H9 (cell line): ENCODE results near the gene DMWD. TPM values are rescaled to one million over a fixed set of nuclear protein-coding genes. Genes with fewer than 3 reads are reported as not detected.

Experiments used
- DNase-seq: peaks from one replicate; pipeline ENCODE4 v3.0.0-alpha.2; 2017
- H2AFZ ChIP-seq: one replicate; pipeline ENCODE4 v1.6.1; 2013; ENCODE audit warnings: mild to moderate bottlenecking, low read length, control low read depth, moderate library complexity
- H2AK5ac ChIP-seq: 2 replicates; pipeline ENCODE4 v1.6.1; 2013; ENCODE audit warnings: low read length, control low read depth, mixed read lengths; ENCODE audit not compliant: insufficient read length
- H2BK120ac ChIP-seq: one replicate; pipeline ENCODE4 v1.6.1; 2013; ENCODE audit warnings: low read depth, mild to moderate bottlenecking, low read length, control low read depth, inconsistent platforms; ENCODE audit not compliant: poor library complexity, severe bottlenecking
- H2BK12ac ChIP-seq: 2 replicates; pipeline ENCODE4 v1.6.1; 2013; ENCODE audit warnings: low read length, control low read depth, mixed read lengths, low read depth; ENCODE audit not compliant: insufficient read length
- H2BK15ac ChIP-seq: 2 replicates; pipeline ENCODE4 v1.6.1; 2013; ENCODE audit warnings: low read depth, low read length, control low read depth
- H2BK20ac ChIP-seq: one replicate; pipeline ENCODE4 v1.6.1; 2013; ENCODE audit warnings: low read depth, mild to moderate bottlenecking, low read length, control low read depth, inconsistent platforms; ENCODE audit not compliant: poor library complexity, severe bottlenecking
- H2BK5ac ChIP-seq: 2 replicates; pipeline ENCODE4 v1.6.1; 2013; ENCODE audit warnings: low read length, control low read depth, mixed read lengths; ENCODE audit not compliant: insufficient read length
- H3K14ac ChIP-seq: 2 replicates; pipeline ENCODE4 v1.6.1; 2013; ENCODE audit warnings: low read length, control low read depth; ENCODE audit not compliant: insufficient read depth
- H3K18ac ChIP-seq: 2 replicates; pipeline ENCODE4 v1.6.1; 2013; ENCODE audit warnings: low read depth, mild to moderate bottlenecking, mixed read lengths, low read length, control low read depth; ENCODE audit not compliant: insufficient read length
- H3K23ac ChIP-seq: 2 replicates; pipeline ENCODE4 v1.6.1; 2013; ENCODE audit warnings: low read length, control low read depth, mixed read lengths, low read depth; ENCODE audit not compliant: insufficient read length
- H3K23me2 ChIP-seq: 2 replicates; pipeline ENCODE4 v1.6.1; 2013; ENCODE audit warnings: low read depth, mild to moderate bottlenecking, mixed read lengths, low read length, control low read depth; ENCODE audit not compliant: insufficient read length, poor library complexity, severe bottlenecking
- H3K27ac ChIP-seq: 2 replicates; pipeline ENCODE4 v1.5.1; 2013; ENCODE audit warnings: low read length, control low read depth, mixed read lengths, low read depth; ENCODE audit not compliant: insufficient read length
- H3K27me3 ChIP-seq: 2 replicates; pipeline ENCODE4 v1.6.1; 2013; ENCODE audit warnings: low read length, control low read depth, inconsistent platforms; ENCODE audit not compliant: insufficient read depth
- H3K4ac ChIP-seq: 2 replicates; pipeline ENCODE4 v1.6.1; 2013; ENCODE audit warnings: low read depth, mild to moderate bottlenecking, control low read depth, inconsistent platforms, low read length, moderate library complexity
- H3K4me1 ChIP-seq: 2 replicates; pipeline ENCODE4 v1.6.1; 2013; ENCODE audit warnings: low read length, control low read depth, inconsistent platforms; ENCODE audit not compliant: insufficient read depth
- H3K4me2 ChIP-seq: 2 replicates; pipeline ENCODE4 v1.6.1; 2013; ENCODE audit warnings: low read length, control low read depth, mixed read lengths; ENCODE audit not compliant: insufficient read length, insufficient read depth
- H3K56ac ChIP-seq: 2 replicates; pipeline ENCODE4 v1.6.1; 2013; ENCODE audit warnings: low read depth, mild to moderate bottlenecking, mixed read lengths, low read length, control low read depth; ENCODE audit not compliant: insufficient read length
- H3K79me1 ChIP-seq: 2 replicates; pipeline ENCODE4 v1.6.1; 2013; ENCODE audit warnings: low read depth, mild to moderate bottlenecking, moderate library complexity, low read length, control low read depth, inconsistent platforms; ENCODE audit not compliant: insufficient read depth, poor library complexity, severe bottlenecking
- H3K79me2 ChIP-seq: 2 replicates; pipeline ENCODE4 v1.6.1; 2013; ENCODE audit warnings: low read length, control low read depth, inconsistent platforms; ENCODE audit not compliant: insufficient read depth
- H3K9ac ChIP-seq: 2 replicates; pipeline ENCODE4 v1.6.1; 2013; ENCODE audit warnings: low read length, control low read depth, mixed read lengths; ENCODE audit not compliant: insufficient read length; ENCODE audit errors: extremely low read depth
- H3K9me3 ChIP-seq: one replicate; pipeline ENCODE4 v1.6.1; 2013; ENCODE audit warnings: low read depth, low read length, inconsistent platforms; ENCODE audit not compliant: control insufficient read depth
- H3T11ph ChIP-seq: one replicate; pipeline ENCODE4 v1.6.1; 2013; ENCODE audit warnings: mild to moderate bottlenecking, low read length, control low read depth, inconsistent platforms
- H4K20me1 ChIP-seq: one replicate; pipeline ENCODE4 v1.6.1; 2013; ENCODE audit not compliant: control insufficient read depth, insufficient read length, insufficient read depth
- H4K5ac ChIP-seq: 2 replicates; pipeline ENCODE4 v1.6.1; 2013; ENCODE audit warnings: low read depth, mild to moderate bottlenecking, mixed read lengths, low read length, control low read depth; ENCODE audit not compliant: insufficient read length
- H4K8ac ChIP-seq: replicated peaks from 2 replicates; pipeline ENCODE4 v1.6.1; 2013; ENCODE audit warnings: low read length, control low read depth, mixed read lengths, low read depth; ENCODE audit not compliant: insufficient read length
- H4K91ac ChIP-seq: 2 replicates; pipeline ENCODE4 v1.6.1; 2013; ENCODE audit warnings: low read depth, mild to moderate bottlenecking, moderate library complexity, mixed read lengths, low read length, control low read depth; ENCODE audit not compliant: insufficient read length
- H3K27ac Mint-ChIP-seq, 3 experiments: 2 replicates in 2 of 3; 3 replicates in 1 of 3; pipeline ENCODE4 v1.8.0; 2020 to 2021; ENCODE audit warnings: mixed read lengths in 3 of 3, mild to moderate bottlenecking in 1 of 3, moderate library complexity in 1 of 3
- H3K27me3 Mint-ChIP-seq: 2 replicates; pipeline ENCODE4 v1.8.0; 2021; ENCODE audit warnings: low read depth, mild to moderate bottlenecking, moderate library complexity, mixed read lengths
- H3K36me3 Mint-ChIP-seq, 3 experiments: 2 replicates in 2 of 3; 3 replicates in 1 of 3; pipeline ENCODE4 v1.8.0; 2020 to 2021; ENCODE audit warnings: low read depth in 3 of 3, mixed read lengths in 3 of 3; ENCODE audit not compliant: insufficient read depth in 1 of 3
- H3K4me1 Mint-ChIP-seq, 2 experiments: 2 replicates each; pipeline ENCODE4 v1.8.0; 2020; ENCODE audit warnings: mixed read lengths in 2 of 2
- H3K4me3 Mint-ChIP-seq, 2 experiments: 2 replicates in 1 of 2; 3 replicates in 1 of 2; pipeline ENCODE4 v1.8.0; 2020 to 2021; ENCODE audit warnings: mild to moderate bottlenecking in 2 of 2, mixed read lengths in 2 of 2, moderate library complexity in 1 of 2
- H3K9me3 Mint-ChIP-seq, 2 experiments: 2 replicates in 1 of 2; 3 replicates in 1 of 2; pipeline ENCODE4 v1.8.0; 2020; ENCODE audit warnings: mild to moderate bottlenecking in 2 of 2, mixed read lengths in 2 of 2, moderate library complexity in 1 of 2
- WGBS: extraction: QIAGEN DNeasy Blood & Tissue Kit; methylation state at CpG from one replicate; pipeline ENCODE4 v1.1.7; 2013; ENCODE audit warnings: missing lambda C conversion rate, low lambda C conversion rate, mixed read lengths; ENCODE audit not compliant: insufficient read length; ENCODE audit errors: extremely low coverage; 5-methylcytosine and 5-hydroxymethylcytosine counted together
- total RNA-seq: library from RNA; stranded (reverse); gene quantifications from 2 replicates; pipeline ENCODE4 v1.2.1, GENCODE V29; 2021
- TF ChIP-seq, protein P1 (sequence below): fragments of 200-600 bp; sonication (generic); conservative IDR thresholded peaks from 3 replicates; pipeline ENCODE4 v1.8.0; 2021; ENCODE audit warnings: antibody characterized with exemption, mild to moderate bottlenecking

Gene DMWD
- total RNA-seq, 1 experiment from 2014 or later = 75.1 TPM

GRCh38 chr19:45827459-45828093, 34.9 kb upstream of the DMWD start:
- no peak overlapping the region for H3K9ac ChIP-seq
- no peak overlapping the region for H3K14ac ChIP-seq
- Mint-ChIP-seq H3K4me1 (no peaks in the 10 kb centered on the region), H3K9me3 (no peaks in the 10 kb centered on the region), H3K27me3 (no peaks in the 10 kb centered on the region), H3K27ac (peak overlapping the region in 2 of 3 experiments; percentile 62 to 93; a peak in 3 of 7 replicates), H3K36me3 (peaks cover 67 to 100% (median 96%) of the 10 kb centered on the region in 3 experiments), H3K4me3 (no peak overlapping the region)
- H2BK120ac ChIP-seq = no peak overlapping the region
- H2AK5ac ChIP-seq = no peak overlapping the region
- no peak overlapping the region for H2BK5ac ChIP-seq
- no peaks in the 10 kb centered on the region for H3K27me3 ChIP-seq
- no peak overlapping the region for H2BK20ac ChIP-seq
- H3K9me3 ChIP-seq = no peaks in the 10 kb centered on the region
- H3K18ac ChIP-seq = no peak overlapping the region
- no CpG with 5 or more reads among the region's 16 CpGs for WGBS
- H3K4ac ChIP-seq = no peak overlapping the region
- no peak overlapping the region for H4K8ac ChIP-seq
- TF ChIP-seq, protein P1, sequence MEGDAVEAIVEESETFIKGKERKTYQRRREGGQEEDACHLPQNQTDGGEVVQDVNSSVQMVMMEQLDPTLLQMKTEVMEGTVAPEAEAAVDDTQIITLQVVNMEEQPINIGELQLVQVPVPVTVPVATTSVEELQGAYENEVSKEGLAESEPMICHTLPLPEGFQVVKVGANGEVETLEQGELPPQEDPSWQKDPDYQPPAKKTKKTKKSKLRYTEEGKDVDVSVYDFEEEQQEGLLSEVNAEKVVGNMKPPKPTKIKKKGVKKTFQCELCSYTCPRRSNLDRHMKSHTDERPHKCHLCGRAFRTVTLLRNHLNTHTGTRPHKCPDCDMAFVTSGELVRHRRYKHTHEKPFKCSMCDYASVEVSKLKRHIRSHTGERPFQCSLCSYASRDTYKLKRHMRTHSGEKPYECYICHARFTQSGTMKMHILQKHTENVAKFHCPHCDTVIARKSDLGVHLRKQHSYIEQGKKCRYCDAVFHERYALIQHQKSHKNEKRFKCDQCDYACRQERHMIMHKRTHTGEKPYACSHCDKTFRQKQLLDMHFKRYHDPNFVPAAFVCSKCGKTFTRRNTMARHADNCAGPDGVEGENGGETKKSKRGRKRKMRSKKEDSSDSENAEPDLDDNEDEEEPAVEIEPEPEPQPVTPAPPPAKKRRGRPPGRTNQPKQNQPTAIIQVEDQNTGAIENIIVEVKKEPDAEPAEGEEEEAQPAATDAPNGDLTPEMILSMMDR = no peak
- no peak overlapping the region for H2BK15ac ChIP-seq
- no peaks in the 10 kb centered on the region for H3K79me2 ChIP-seq
- H4K91ac ChIP-seq = no peak overlapping the region
- H3K23ac ChIP-seq = no peak overlapping the region
- H3K27ac ChIP-seq = no peak overlapping the region
- no peaks in the 10 kb centered on the region for H4K20me1 ChIP-seq
- H2BK12ac ChIP-seq = no peak overlapping the region
- no peak overlapping the region for H3K4me2 ChIP-seq
- H3K4me1 ChIP-seq = no peaks in the 10 kb centered on the region
- H3K56ac ChIP-seq = no peak overlapping the region
- no peak overlapping the region for H4K5ac ChIP-seq
- no peaks in the 10 kb centered on the region for H3K23me2 ChIP-seq
- no peak for DNase-seq
- H3T11ph ChIP-seq = no peak overlapping the region
- no peaks in the 10 kb centered on the region for H3K79me1 ChIP-seq
- H2AFZ ChIP-seq = no peak overlapping the region
